CD4-positive, alpha-beta T cell treated with Interleukin-2 at 100 ng/mL for 4 hours (primary cell): Measurements from ENCODE around the gene GABRA4.
A peak's percentile ranks its signal among the peaks of the same experiment; 100 is the strongest.

Experiments
- DNase-seq: peaks from one replicate; pipeline ENCODE4 v3.0.0-alpha.2; 2020; ENCODE audit warnings: low spot score

The GABRA4 gene

DNA sequence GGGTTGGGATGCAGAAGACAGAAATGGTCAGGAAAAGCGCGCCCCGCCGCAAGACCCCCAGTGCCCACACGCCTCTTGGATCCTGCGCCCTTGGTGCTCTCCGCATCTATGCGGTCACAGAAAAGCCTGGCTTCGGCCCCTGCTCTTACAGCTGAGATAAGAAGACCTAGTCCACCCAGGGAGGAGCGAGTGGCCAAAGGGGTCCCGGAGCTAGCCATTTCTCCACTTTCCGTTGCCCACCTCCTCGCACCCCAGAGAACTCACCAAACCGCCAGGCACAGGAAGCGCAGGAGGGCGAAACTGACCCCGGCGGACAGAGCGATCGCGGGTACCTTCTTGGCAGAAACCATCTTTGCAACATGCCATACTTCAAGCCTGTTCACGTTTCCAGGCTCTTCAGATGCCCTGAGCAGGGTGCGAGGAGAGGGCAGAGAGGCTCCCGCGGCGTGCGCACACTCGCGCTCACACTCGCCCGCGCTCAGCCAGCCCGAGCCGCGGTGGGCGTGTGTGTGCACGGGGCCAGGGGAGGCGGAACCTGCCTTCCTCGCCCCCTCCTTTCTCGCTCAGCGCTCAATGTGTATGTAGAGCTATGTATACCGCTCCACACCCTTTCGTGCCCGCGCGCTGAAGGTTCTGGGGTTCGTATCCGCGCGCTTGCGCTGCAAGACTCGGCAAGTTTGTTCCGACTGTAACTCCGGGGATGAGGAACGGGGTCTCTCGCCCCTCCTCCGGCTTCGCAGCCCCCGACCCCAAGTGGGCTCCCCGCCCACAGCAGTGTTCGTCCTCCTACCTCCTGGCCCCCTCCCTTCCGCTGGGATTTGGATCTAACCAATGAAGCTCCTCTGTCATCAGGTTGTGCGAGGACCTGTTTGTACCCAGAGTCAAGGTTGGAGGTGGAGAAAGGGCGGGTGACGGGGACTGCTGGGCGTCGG is at the start of gene GABRA4:
GABRA4 (minus strand) TSS at position 507 of the 932 bp plus-strand sequence; CDS start at position 350, 157 bp downstream.
- no peak for DNase-seq

DNA sequence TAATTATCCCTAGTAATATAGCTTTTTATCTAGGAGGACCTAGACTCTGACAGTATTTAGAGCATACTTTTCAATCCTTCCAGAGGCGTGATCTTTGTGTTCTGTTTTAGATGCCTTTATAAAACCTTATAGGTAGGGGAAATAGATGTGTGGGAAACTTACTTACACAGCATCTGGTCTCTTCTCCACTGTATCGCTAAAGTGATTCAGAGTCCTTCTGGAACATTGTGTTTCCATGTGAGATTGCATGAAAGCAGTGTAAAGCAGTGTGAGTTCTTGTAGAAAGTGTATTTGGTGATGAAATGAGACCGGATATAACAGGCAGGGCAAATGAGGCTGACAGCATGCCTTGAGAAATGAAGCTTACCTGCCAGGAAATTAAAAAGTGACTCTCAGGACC is 47.4 kb upstream of the GABRA4 start:
- DNase-seq: no peak

DNA sequence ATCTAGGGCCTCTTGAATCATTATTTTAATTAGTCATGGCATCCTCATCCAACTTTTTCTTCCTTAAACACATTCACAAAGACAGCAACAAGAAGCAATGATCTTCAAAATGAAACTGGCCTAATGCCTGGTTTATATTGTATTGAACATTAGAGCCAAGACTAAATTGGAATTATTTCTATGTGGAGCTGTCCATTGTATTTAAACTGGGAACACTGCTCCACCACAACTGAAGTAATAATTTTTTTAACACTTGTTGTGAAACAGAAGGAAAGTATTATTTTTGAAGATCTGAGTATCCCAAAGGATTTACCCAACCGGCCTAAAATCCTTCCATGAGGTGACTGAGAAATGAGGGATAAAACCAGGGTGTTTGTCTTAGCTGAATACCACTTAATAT is 44.9 kb upstream of the GABRA4 start:
- no peak for DNase-seq

GRCh38 chr4:47032405-47033106 is 39.2 kb upstream of the GABRA4 start:
- peak; percentile 38 for DNase-seq

GRCh38 chr4:47031751-47032404 is 38.5 kb upstream of the GABRA4 start:
- DNase-seq: no peak

- no peak for DNase-seq
Observed at GRCh38 chr4:47031011-47031678, 37.8 kb upstream of the GABRA4 start, which contains the start of gene GABRB1. GABRB1 (plus strand) TSS chr4:47031567.

- DNase-seq: no peak
Observed at GRCh38 chr4:47017494-47017893, 24.1 kb upstream of the GABRA4 start.

GRCh38 chr4:47017081-47017480 is 23.7 kb upstream of the GABRA4 start:
- DNase-seq: no peak

- no peak for DNase-seq
Observed at GRCh38 chr4:47013373-47013772, 20.0 kb upstream of the GABRA4 start.

DNA sequence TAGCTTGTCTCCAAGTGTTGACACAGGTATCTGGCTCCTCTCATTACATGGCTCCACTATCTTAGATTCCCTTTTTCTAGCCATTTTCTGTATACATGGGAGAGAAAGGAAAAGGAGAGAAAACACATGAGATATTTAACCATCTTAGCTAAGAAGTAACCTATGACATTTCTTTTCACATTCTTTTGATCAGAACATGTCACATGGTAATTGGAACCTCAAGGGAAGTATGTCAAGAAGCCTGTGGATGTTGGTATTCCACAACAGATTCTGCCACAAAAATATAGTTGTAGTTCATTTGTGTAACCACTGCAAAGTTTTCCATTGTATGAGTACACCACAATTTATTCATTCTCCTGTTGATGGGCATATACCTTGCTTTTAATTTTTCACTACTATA is 19.3 kb upstream of the GABRA4 start:
- no peak for DNase-seq

DNA sequence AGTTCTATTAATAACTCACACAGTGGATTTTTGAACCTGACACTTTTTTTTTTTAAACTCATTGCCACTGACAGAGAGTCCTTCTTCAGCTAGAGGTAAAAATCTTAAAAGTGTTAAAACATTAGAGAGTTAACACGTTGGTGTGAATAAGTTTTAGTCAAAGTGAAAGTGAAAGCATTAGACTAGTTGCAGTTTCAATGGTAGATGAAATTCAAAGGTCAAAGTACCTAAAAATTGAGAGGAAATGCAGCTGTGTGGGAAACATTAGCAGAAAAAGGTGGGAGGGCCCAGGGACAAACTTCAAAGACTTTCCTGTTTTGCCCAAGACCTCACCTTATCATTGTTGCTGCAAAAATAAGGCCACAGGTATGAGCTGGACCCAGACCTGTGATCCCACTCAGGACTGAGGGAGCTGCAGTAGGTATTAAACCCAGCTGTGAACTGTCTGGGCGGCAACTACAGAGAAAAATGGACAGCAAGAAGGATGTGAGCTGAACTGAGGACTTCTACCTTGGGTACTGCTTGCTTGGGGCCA is 17.6 kb upstream of the GABRA4 start:
- peak; percentile 26 for DNase-seq

GRCh38 chr4:47010347-47010911 is 17.0 kb upstream of the GABRA4 start:
- DNase-seq: peak; percentile 1

- no peak for DNase-seq
Observed at GRCh38 chr4:47002580-47002979, 9.2 kb upstream of the GABRA4 start.

GRCh38 chr4:47000406-47000805 is 7.0 kb upstream of the GABRA4 start:
- DNase-seq: no peak

DNA sequence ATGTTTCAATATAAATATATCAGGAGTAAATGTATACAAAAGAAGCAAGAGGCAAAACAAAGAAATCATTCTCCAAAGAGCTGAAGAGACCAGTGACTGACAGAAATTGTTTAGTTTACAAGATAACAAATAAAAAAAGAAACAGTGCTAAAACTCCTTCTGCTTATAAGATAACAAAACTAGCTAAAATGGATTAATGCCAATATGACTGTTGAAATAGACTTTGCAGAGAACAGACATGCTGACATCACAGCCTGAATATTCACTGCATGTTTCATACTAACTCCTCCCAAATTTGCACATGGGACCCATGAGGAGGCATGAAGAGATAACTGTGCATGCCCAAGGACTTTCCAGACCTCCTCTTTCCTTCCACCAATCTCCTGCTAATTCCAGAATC is 6.2 kb upstream of the GABRA4 start:
- DNase-seq: no peak

- DNase-seq: no peak
Observed at GRCh38 chr4:46994007-46994405, 625 bp upstream of the GABRA4 start.

GRCh38 chr4:46992338-46992737 is 1.0 kb downstream of the GABRA4 start:
- DNase-seq: no peak

GRCh38 chr4:46986922-46987638 is 6.3 kb downstream of the GABRA4 start:
- DNase-seq: no peak

DNA sequence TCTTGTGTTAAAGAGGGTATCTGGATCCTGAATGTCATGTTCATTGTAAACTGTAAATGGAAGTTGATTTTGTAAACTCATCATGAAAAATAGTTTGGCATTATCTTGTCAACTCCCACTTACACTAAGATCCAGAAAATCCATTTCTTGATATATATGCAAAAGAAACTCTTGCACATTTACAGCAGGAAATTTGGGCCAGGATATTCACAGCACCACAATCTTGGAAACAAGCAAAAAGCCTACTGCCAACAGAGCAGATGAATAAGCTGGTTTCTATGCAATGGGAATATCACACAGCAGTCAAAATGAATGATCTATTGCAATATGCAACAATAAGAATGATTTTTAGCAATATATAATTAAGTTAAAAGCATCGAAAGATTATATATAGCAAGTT is 8.6 kb downstream of the GABRA4 start:
- no peak for DNase-seq

- no peak for DNase-seq
Observed at GRCh38 chr4:46980851-46981250, 12.5 kb downstream of the GABRA4 start.

DNA sequence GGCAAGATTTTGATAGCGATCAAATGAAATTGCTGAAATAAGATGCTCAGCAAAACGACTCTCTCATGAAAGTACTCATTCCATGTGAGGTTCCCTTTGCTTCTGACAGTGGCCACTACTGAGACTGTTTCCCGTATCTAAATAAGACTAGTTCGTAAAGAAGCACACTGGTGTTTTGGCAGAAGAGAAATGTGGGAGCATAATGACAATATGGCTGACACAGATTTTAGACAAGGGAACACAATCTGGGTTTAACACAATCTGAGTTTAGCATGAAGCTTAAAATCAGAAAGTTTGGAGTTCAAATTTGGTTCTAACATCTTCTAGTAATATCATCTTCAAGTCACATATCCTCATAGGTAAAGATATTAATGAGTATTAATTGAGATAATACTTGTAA is 13.7 kb downstream of the GABRA4 start:
- DNase-seq: no peak
